Thoracic aorta (tissue), 2 donors: ENCODE results near the gene GOLGA5. TPM values are rescaled to one million over a fixed set of nuclear protein-coding genes. Genes with fewer than 3 reads are reported as not detected.

Experiments
- ATAC-seq: fragments of 150-250 bp; one replicate; pipeline ENCODE4 v1.8.0; 2017; ENCODE audit warnings: low read depth; ENCODE audit not compliant: insufficient number of reproducible peaks, low FRiP score
- DNase-seq: peaks from one replicate; pipeline ENCODE4 v3.0.0-alpha.2; 2020; ENCODE audit warnings: low spot score
- H3K27ac ChIP-seq, 2 donors: fragments of 200-600 bp; sonication (generic); 1 replicate in 1 of 2; 2 replicates in 1 of 2; pipeline ENCODE4 v1.5.1; 2016; ENCODE audit warnings: mild to moderate bottlenecking in 2 of 2, moderate library complexity in 2 of 2
- H3K27me3 ChIP-seq: fragments of 200-600 bp; sonication (generic); replicated peaks from 2 replicates; pipeline ENCODE4 v1.6.0; 2016; ENCODE audit warnings: mild to moderate bottlenecking; ENCODE audit not compliant: insufficient read depth
- H3K36me3 ChIP-seq: fragments of 200-600 bp; sonication (generic); one replicate; pipeline ENCODE4 v1.5.1; 2016
- H3K4me1 ChIP-seq, 2 donors: fragments of 200-600 bp; sonication (generic); 1 replicate in 1 of 2; 2 replicates in 1 of 2; pipeline versions ENCODE4 v1.5.1 to v1.6.0; 2016; ENCODE audit warnings: low read depth in 2 of 2, mild to moderate bottlenecking in 1 of 2; ENCODE audit not compliant: control insufficient read depth in 1 of 2
- H3K4me3 ChIP-seq: fragments of 200-600 bp; sonication (generic); 2 replicates; pipeline ENCODE4 v1.5.1; 2016; ENCODE audit warnings: mild to moderate bottlenecking
- H3K9me3 ChIP-seq: fragments of 200-600 bp; sonication (generic); 2 replicates; pipeline ENCODE4 v1.5.1; 2016
- CTCF ChIP-seq: fragments of 200-600 bp; sonication (generic); IDR thresholded peaks from one replicate; pipeline ENCODE4 v1.5.1; 2019; ENCODE audit warnings: antibody characterized with exemption
- total RNA-seq, 2 donors: library from RNA; depleted of rRNA; stranded (reverse); fragments of >200 nt; gene quantifications; one replicate each; pipeline versions ENCODE4 v1.1.0 to v1.2.3, GENCODE V29; 2016

GOLGA5 gene
- total RNA-seq, 2 donors from 2014 or later = 29.5 to 41.9 TPM

GRCh38 chr14:92750994-92751400 lies 43.1 kb upstream of the GOLGA5 start:
- Histone ChIP-seq H3K4me3 (peak overlapping the region; percentile 36), H3K4me1 (peaks cover 2 to 21% of the 10 kb centered on the region in 2 donors), H3K9me3 (no peaks in the 10 kb centered on the region), H3K36me3 (no peaks in the 10 kb centered on the region), H3K27ac (no peak overlapping the region), H3K27me3 (no peaks in the 10 kb centered on the region)
- DNase-seq (no peak), ATAC-seq (no peak)
- no peak for TF ChIP-seq CTCF

- Histone ChIP-seq H3K36me3 (no peaks in the 10 kb centered on the region), H3K27ac (no peak overlapping the region), H3K4me1 (peaks cover 2 to 13% of the 10 kb centered on the region in 2 donors), H3K4me3 (no peak overlapping the region), H3K9me3 (no peaks in the 10 kb centered on the region), H3K27me3 (no peaks in the 10 kb centered on the region)
- ATAC-seq = no peak
- TF ChIP-seq CTCF = no peak
- no peak for DNase-seq
Observed at GRCh38 chr14:92751819-92752218, 42.3 kb upstream of the GOLGA5 start.

- no peaks in the 10 kb centered on the region for H3K36me3 ChIP-seq
- no peak for TF ChIP-seq CTCF
- DNase-seq (no peak), ATAC-seq (no peak)
- peak overlapping the region in 1 of 2 donors; percentile 38 for H3K27ac ChIP-seq
- H3K4me3 ChIP-seq = no peak overlapping the region
- no peaks in the 10 kb centered on the region for H3K9me3 ChIP-seq
- no peaks in the 10 kb centered on the region for H3K27me3 ChIP-seq
- peaks cover 0 to 6% of the 10 kb centered on the region in 2 donors for H3K4me1 ChIP-seq
Observed at GRCh38 chr14:92753250-92753649, 40.9 kb upstream of the GOLGA5 start.

GRCh38 chr14:92754966-92755365 lies 39.1 kb upstream of the GOLGA5 start:
- no peaks in the 10 kb centered on the region for H3K36me3 ChIP-seq
- no peak overlapping the region for H3K27ac ChIP-seq
- H3K27me3 ChIP-seq = no peaks in the 10 kb centered on the region
- no peaks in the 10 kb centered on the region for H3K4me1 ChIP-seq
- DNase-seq (no peak), ATAC-seq (no peak)
- no peak overlapping the region for H3K4me3 ChIP-seq
- TF ChIP-seq CTCF = no peak
- no peaks in the 10 kb centered on the region for H3K9me3 ChIP-seq

GRCh38 chr14:92755495-92755894 lies 38.6 kb upstream of the GOLGA5 start:
- ATAC-seq = no peak
- H3K27ac ChIP-seq = no peak overlapping the region
- TF ChIP-seq CTCF = no peak

More at GRCh38 chr14:92755495-92755894, 38.6 kb upstream of the GOLGA5 start:
- no peaks in the 10 kb centered on the region for H3K36me3 ChIP-seq
- H3K4me1 ChIP-seq = no peaks in the 10 kb centered on the region
- no peak for DNase-seq
- H3K27me3 ChIP-seq = no peaks in the 10 kb centered on the region
- H3K4me3 ChIP-seq = no peak overlapping the region
- no peaks in the 10 kb centered on the region for H3K9me3 ChIP-seq
